ENCODE data around the gene SERPINI1.

Gene SERPINI1

GRCh38 chr3:167735233-167736138 lies at the start of gene SERPINI1:
Gene SERPINI1, plus strand, starts transcription at chr3:167735721. Its CDS starts 53,408 bp downstream, at chr3:167789129.
- peak within 1 kb of the TSS; percentile 97 for H3K4me3 ChIP-seq (ENCODE audit: low read depth, low read length)

- no peak overlapping the region for H3K4me3 ChIP-seq (ENCODE audit: low read depth, low read length)
Observed at GRCh38 chr3:167691366-167691765, 44.2 kb upstream of the SERPINI1 start.

GRCh38 chr3:167694121-167694520 lies 41.4 kb upstream of the SERPINI1 start:
- H3K4me3 ChIP-seq (ENCODE audit: low read depth, low read length) = no peak overlapping the region

GRCh38 chr3:167700046-167700445 lies 35.5 kb upstream of the SERPINI1 start:
- H3K4me3 ChIP-seq (ENCODE audit: low read depth, low read length) = no peak overlapping the region

- no peak overlapping the region for H3K4me3 ChIP-seq (ENCODE audit: low read depth, low read length)
Observed at GRCh38 chr3:167700926-167701325, 34.6 kb upstream of the SERPINI1 start.

- no peak overlapping the region for H3K4me3 ChIP-seq (ENCODE audit: low read depth, low read length)
Observed at GRCh38 chr3:167705840-167706239, 29.7 kb upstream of the SERPINI1 start.

- H3K4me3 ChIP-seq (ENCODE audit: low read depth, low read length) = no peak overlapping the region
Observed at GRCh38 chr3:167709690-167710089, 25.8 kb upstream of the SERPINI1 start.

- H3K4me3 ChIP-seq (ENCODE audit: low read depth, low read length) = no peak overlapping the region
Observed at GRCh38 chr3:167710552-167710951, 25.0 kb upstream of the SERPINI1 start.

- no peak overlapping the region for H3K4me3 ChIP-seq (ENCODE audit: low read depth, low read length)
Observed at GRCh38 chr3:167711439-167711838, 24.1 kb upstream of the SERPINI1 start.

- H3K4me3 ChIP-seq (ENCODE audit: low read depth, low read length) = no peak overlapping the region
Observed at GRCh38 chr3:167712445-167712844, 23.1 kb upstream of the SERPINI1 start.

GRCh38 chr3:167714871-167715270 lies 20.6 kb upstream of the SERPINI1 start:
- no peak overlapping the region for H3K4me3 ChIP-seq (ENCODE audit: low read depth, low read length)

GRCh38 chr3:167716920-167717319 lies 18.6 kb upstream of the SERPINI1 start:
- H3K4me3 ChIP-seq (ENCODE audit: low read depth, low read length) = no peak overlapping the region

GRCh38 chr3:167718582-167718981 lies 16.9 kb upstream of the SERPINI1 start:
- H3K4me3 ChIP-seq (ENCODE audit: low read depth, low read length) = no peak overlapping the region

GRCh38 chr3:167723025-167723512 lies 12.5 kb upstream of the SERPINI1 start:
- H3K4me3 ChIP-seq (ENCODE audit: low read depth, low read length) = no peak overlapping the region

- H3K4me3 ChIP-seq (ENCODE audit: low read depth, low read length) = no peak overlapping the region
Observed at GRCh38 chr3:167723872-167724271, 11.6 kb upstream of the SERPINI1 start.

GRCh38 chr3:167728176-167728575 lies 7.3 kb upstream of the SERPINI1 start:
- H3K4me3 ChIP-seq (ENCODE audit: low read depth, low read length) = no peak overlapping the region

GRCh38 chr3:167728632-167729323 lies 6.7 kb upstream of the SERPINI1 start:
- no peak overlapping the region for H3K4me3 ChIP-seq (ENCODE audit: low read depth, low read length)

GRCh38 chr3:167729591-167729990 lies 5.9 kb upstream of the SERPINI1 start:
- no peak overlapping the region for H3K4me3 ChIP-seq (ENCODE audit: low read depth, low read length)

GRCh38 chr3:167731393-167731792 lies 4.1 kb upstream of the SERPINI1 start:
- no peak overlapping the region for H3K4me3 ChIP-seq (ENCODE audit: low read depth, low read length)

- no peak overlapping the region for H3K4me3 ChIP-seq (ENCODE audit: low read depth, low read length)
Observed at GRCh38 chr3:167732313-167733065, 3.0 kb upstream of the SERPINI1 start.

- peak overlapping the region; percentile 97 for H3K4me3 ChIP-seq (ENCODE audit: low read depth, low read length)
Observed at GRCh38 chr3:167733961-167734497, 1.5 kb upstream of the SERPINI1 start.
